DOHH2 (cell line): ENCODE results near the gene ZNF385C.

Experiments used
- EZH2phosphoT487 ChIP-seq: fragments of 200-600 bp; sonication (generic); IDR thresholded peaks from 2 replicates; pipeline ENCODE4 v1.6.1; 2017; ENCODE audit warnings: borderline replicate concordance, mild to moderate bottlenecking, antibody characterized with exemption, low read length, moderate library complexity, mixed read lengths
- TF ChIP-seq, protein P1 (sequence below): fragments of 200-600 bp; sonication (generic); IDR thresholded peaks from one replicate; pipeline ENCODE4 v1.5.1; 2014; ENCODE audit warnings: antibody characterized with exemption, mild to moderate bottlenecking, low read depth, low read length; ENCODE audit not compliant: poor library complexity, severe bottlenecking

DNA sequence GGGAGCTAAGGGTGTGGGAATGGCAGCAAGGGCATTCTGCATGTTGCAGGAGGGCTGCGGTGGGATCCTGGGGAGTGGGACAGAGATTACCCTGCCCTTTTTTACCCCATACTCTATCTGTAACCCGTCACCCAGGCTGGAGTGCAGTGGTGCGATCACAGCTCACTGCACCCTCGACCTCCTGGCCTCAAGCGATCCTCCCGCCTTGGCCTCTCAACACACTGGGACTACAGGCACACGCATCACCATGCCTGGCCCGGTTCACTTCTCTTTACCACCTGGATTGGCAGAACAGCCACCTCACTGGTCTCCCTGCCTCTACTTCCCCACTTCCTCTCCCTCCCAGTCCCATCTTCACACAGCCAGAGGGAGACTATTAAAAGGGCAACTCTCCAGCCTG lies 9.5 kb downstream of the ZNF385C start:
- TF ChIP-seq, protein P1, sequence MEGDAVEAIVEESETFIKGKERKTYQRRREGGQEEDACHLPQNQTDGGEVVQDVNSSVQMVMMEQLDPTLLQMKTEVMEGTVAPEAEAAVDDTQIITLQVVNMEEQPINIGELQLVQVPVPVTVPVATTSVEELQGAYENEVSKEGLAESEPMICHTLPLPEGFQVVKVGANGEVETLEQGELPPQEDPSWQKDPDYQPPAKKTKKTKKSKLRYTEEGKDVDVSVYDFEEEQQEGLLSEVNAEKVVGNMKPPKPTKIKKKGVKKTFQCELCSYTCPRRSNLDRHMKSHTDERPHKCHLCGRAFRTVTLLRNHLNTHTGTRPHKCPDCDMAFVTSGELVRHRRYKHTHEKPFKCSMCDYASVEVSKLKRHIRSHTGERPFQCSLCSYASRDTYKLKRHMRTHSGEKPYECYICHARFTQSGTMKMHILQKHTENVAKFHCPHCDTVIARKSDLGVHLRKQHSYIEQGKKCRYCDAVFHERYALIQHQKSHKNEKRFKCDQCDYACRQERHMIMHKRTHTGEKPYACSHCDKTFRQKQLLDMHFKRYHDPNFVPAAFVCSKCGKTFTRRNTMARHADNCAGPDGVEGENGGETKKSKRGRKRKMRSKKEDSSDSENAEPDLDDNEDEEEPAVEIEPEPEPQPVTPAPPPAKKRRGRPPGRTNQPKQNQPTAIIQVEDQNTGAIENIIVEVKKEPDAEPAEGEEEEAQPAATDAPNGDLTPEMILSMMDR = no peak
- no peak for TF ChIP-seq EZH2phosphoT487
